Measurements from ENCODE around the gene UNCX.

Gene UNCX

GRCh38 chr7:1225441-1226185 is 7.1 kb upstream of the UNCX start:
- no peaks in the 10 kb centered on the region for H3K79me2 ChIP-seq (ENCODE audit: control insufficient read depth, low read length)
- no peaks in the 10 kb centered on the region for H3K4me1 ChIP-seq (ENCODE audit: control insufficient read depth, low read length)
- H3K4me2 ChIP-seq (ENCODE audit: low read length): no peak overlapping the region
- H3K9me2 ChIP-seq (replicated peaks; ENCODE audit: control insufficient read depth, low read length): no peaks in the 10 kb centered on the region
- TF ChIP-seq CTCF (IDR thresholded peaks at IDR 0.05; ENCODE audit: low read depth, low read length, poor library complexity, severe bottlenecking) (peak; percentile 75), EZH2phosphoT487 (IDR thresholded peaks at IDR 0.05; ENCODE audit: borderline replicate concordance, low read length) (no peak)
- no peak overlapping the region for H3K4me3 ChIP-seq (ENCODE audit: low read length)
- H3K36me3 ChIP-seq (ENCODE audit: control insufficient read depth, low read length): no peaks in the 10 kb centered on the region
- H3K27ac ChIP-seq (ENCODE audit: low read depth, low read length): no peak overlapping the region
- no peaks in the 10 kb centered on the region for H3K27me3 ChIP-seq (ENCODE audit: control insufficient read depth, low read length)
- H4K20me1 ChIP-seq (ENCODE audit: control insufficient read depth, insufficient read depth, low read depth, low read length): no peaks in the 10 kb centered on the region
- H3K9me3 ChIP-seq (ENCODE audit: control insufficient read depth, insufficient read depth, low read length): no peaks in the 10 kb centered on the region
- H3F3A ChIP-seq (ENCODE audit: control insufficient read depth, insufficient read depth): no peaks in the 10 kb centered on the region

DNA sequence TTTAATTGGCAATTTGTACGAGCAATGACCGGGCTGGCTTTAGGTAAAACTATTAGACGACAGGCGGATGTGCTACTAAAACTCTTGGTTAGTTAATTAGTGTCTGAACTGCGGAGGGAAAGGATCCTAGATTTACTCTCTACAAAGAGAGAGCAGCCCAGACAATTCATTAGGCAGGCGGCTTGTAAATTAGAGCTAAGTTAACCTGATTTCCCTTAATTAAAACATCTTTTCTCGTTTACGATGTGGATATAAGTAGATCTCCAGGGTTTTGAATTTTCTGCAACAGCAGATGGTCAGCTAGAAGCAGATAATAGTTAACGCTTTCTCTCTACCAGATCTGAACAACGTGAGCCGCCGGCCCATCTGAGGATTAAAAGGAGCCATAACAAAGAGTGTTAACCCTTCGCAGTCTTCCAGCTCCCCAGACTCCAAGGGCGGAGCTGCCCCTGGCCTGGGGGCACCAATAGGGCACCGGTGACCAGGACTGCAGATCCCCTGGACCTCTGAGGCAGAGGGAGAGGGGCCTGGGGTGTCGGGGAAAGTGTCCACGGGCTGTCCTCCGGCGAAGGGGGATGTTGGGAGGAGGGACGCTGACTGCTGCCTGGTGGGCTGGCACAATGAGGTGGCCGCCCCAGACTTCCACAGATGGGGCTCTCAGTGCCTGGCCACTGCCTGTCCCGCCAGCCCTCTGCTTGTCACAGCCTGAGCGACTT is 6.3 kb upstream of the UNCX start:
- Histone ChIP-seq H4K20me1 (ENCODE audit: control insufficient read depth, insufficient read depth, low read depth, low read length) (no peaks in the 10 kb centered on the region), H3K9me2 (replicated peaks; ENCODE audit: control insufficient read depth, low read length) (no peaks in the 10 kb centered on the region), H3K27me3 (ENCODE audit: control insufficient read depth, low read length) (no peaks in the 10 kb centered on the region), H3K36me3 (ENCODE audit: control insufficient read depth, low read length) (no peaks in the 10 kb centered on the region), H3F3A (ENCODE audit: control insufficient read depth, insufficient read depth) (no peaks in the 10 kb centered on the region), H3K79me2 (ENCODE audit: control insufficient read depth, low read length) (no peaks in the 10 kb centered on the region), H3K4me3 (ENCODE audit: low read length) (no peak overlapping the region), H3K9me3 (ENCODE audit: control insufficient read depth, insufficient read depth, low read length) (no peaks in the 10 kb centered on the region), H3K4me2 (ENCODE audit: low read length) (no peak overlapping the region), H3K4me1 (ENCODE audit: control insufficient read depth, low read length) (no peaks in the 10 kb centered on the region), H3K27ac (ENCODE audit: low read depth, low read length) (no peak overlapping the region)
- TF ChIP-seq CTCF (IDR thresholded peaks at IDR 0.05; ENCODE audit: low read depth, low read length, poor library complexity, severe bottlenecking): no peak
- TF ChIP-seq EZH2phosphoT487 (IDR thresholded peaks at IDR 0.05; ENCODE audit: borderline replicate concordance, low read length): no peak

GRCh38 chr7:1227071-1227804 is 5.4 kb upstream of the UNCX start:
- no peak overlapping the region for H3K27ac ChIP-seq (ENCODE audit: low read depth, low read length)
- no peaks in the 10 kb centered on the region for H3K4me1 ChIP-seq (ENCODE audit: control insufficient read depth, low read length)
- H3K27me3 ChIP-seq (ENCODE audit: control insufficient read depth, low read length): no peaks in the 10 kb centered on the region
- no peaks in the 10 kb centered on the region for H4K20me1 ChIP-seq (ENCODE audit: control insufficient read depth, insufficient read depth, low read depth, low read length)
- H3K4me2 ChIP-seq (ENCODE audit: low read length): no peak overlapping the region
- no peak for TF ChIP-seq EZH2phosphoT487 (IDR thresholded peaks at IDR 0.05; ENCODE audit: borderline replicate concordance, low read length)
- no peak for TF ChIP-seq CTCF (IDR thresholded peaks at IDR 0.05; ENCODE audit: low read depth, low read length, poor library complexity, severe bottlenecking)
- H3K36me3 ChIP-seq (ENCODE audit: control insufficient read depth, low read length): no peaks in the 10 kb centered on the region
- no peak overlapping the region for H3K4me3 ChIP-seq (ENCODE audit: low read length)
- H3K9me3 ChIP-seq (ENCODE audit: control insufficient read depth, insufficient read depth, low read length): no peaks in the 10 kb centered on the region
- H3K9me2 ChIP-seq (replicated peaks; ENCODE audit: control insufficient read depth, low read length): no peaks in the 10 kb centered on the region
- H3F3A ChIP-seq (ENCODE audit: control insufficient read depth, insufficient read depth): no peaks in the 10 kb centered on the region
- no peaks in the 10 kb centered on the region for H3K79me2 ChIP-seq (ENCODE audit: control insufficient read depth, low read length)

Data from DOHH2 (cell line).